HUES48 (cell line): ENCODE measurements around the gene FLRT2.

Experiments used
- H3K27ac ChIP-seq: one replicate; pipeline ENCODE4 v1.7.0; 2013; ENCODE audit warnings: low read depth, low read length, inconsistent platforms
- H3K27me3 ChIP-seq: 2 replicates; pipeline ENCODE4 v1.6.1; 2013; ENCODE audit warnings: mild to moderate bottlenecking, low read length; ENCODE audit not compliant: control insufficient read depth, insufficient read depth
- H3K36me3 ChIP-seq: 2 replicates; pipeline ENCODE4 v1.6.1; 2013; ENCODE audit warnings: low read length; ENCODE audit not compliant: control insufficient read depth, insufficient read depth
- H3K4me1 ChIP-seq: 2 replicates; pipeline ENCODE4 v1.6.1; 2013; ENCODE audit warnings: mild to moderate bottlenecking, low read length; ENCODE audit not compliant: control insufficient read depth, insufficient read depth
- H3K4me3 ChIP-seq: 2 replicates; pipeline ENCODE4 v1.5.1; 2013; ENCODE audit warnings: mild to moderate bottlenecking, low read depth, low read length
- H3K9ac ChIP-seq: 2 replicates; pipeline ENCODE4 v1.6.1; 2013; ENCODE audit warnings: mild to moderate bottlenecking, low read depth, low read length, moderate library complexity
- H3K9me3 ChIP-seq: 2 replicates; pipeline ENCODE4 v1.6.1; 2013; ENCODE audit warnings: low read length; ENCODE audit not compliant: control insufficient read depth, insufficient read depth

Gene FLRT2

GRCh38 chr14:85644211-85644610 lies 114.3 kb downstream of the FLRT2 start:
- H3K4me1 ChIP-seq = no peaks in the 10 kb centered on the region
- no peaks in the 10 kb centered on the region for H3K9me3 ChIP-seq
- H3K36me3 ChIP-seq = no peaks in the 10 kb centered on the region
- no peaks in the 10 kb centered on the region for H3K27me3 ChIP-seq
- no peak overlapping the region for H3K4me3 ChIP-seq
- no peak overlapping the region for H3K27ac ChIP-seq
- H3K9ac ChIP-seq = no peak overlapping the region

- Histone ChIP-seq H3K9ac (no peak overlapping the region), H3K4me3 (no peak overlapping the region), H3K4me1 (no peaks in the 10 kb centered on the region), H3K27me3 (no peaks in the 10 kb centered on the region), H3K36me3 (no peaks in the 10 kb centered on the region), H3K27ac (no peak overlapping the region), H3K9me3 (no peaks in the 10 kb centered on the region)
These were observed 123.1 kb downstream of the FLRT2 start for GRCh38 chr14:85653029-85653428.

DNA sequence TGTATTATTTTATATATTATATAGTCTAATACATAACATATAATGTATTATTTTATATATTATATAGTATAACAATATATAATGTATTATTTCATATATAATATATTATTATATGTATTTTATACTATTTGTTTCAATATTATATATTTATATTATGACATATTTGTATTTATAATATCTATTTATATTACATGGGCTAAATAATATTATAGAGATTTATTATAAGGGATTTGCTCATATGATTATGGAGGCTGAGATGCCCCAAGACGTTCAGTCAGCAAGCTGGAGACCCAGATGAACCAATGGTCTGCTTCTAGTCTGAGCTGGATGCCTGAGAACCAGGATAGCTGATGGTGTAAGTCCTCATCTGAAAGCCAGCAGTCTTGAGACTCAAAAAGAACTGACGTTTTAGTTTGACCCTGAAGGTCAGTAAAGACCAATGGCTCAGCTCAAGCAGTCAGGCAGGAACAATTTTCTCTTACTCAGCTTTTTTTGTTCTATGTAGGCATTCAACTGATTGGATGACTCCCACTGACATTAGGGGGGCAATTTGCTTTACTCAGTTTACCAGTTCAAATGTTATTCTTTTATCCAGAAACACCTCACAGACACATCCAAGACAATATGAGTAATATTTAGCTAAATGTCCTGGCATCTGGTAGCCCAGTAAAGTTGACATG lies 130.4 kb downstream of the FLRT2 start:
- no peaks in the 10 kb centered on the region for H3K4me1 ChIP-seq
- no peaks in the 10 kb centered on the region for H3K36me3 ChIP-seq
- no peak overlapping the region for H3K4me3 ChIP-seq
- no peak overlapping the region for H3K9ac ChIP-seq
- no peaks in the 10 kb centered on the region for H3K9me3 ChIP-seq
- no peak overlapping the region for H3K27ac ChIP-seq
- no peaks in the 10 kb centered on the region for H3K27me3 ChIP-seq

DNA sequence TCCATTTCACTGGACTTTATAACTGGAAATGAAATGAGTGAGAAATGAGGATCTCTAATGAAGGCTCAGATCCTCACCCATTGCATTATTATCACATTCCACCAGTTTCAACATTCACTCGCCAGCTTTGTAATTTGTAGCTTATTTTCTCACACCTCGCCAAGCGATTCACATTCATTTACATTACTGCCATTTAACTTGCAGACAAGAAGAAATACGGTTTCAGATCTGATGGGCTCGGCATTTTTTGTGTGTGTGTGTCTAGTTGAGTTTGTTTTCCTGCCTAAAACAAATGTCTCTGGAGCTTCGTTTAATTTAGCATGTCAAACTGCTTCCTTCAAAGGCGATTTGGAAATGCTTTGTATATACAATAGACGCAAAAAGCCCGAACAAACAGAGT lies 132.2 kb downstream of the FLRT2 start:
- Histone ChIP-seq H3K27me3 (no peaks in the 10 kb centered on the region), H3K4me1 (no peaks in the 10 kb centered on the region), H3K36me3 (no peaks in the 10 kb centered on the region), H3K4me3 (no peak overlapping the region), H3K9me3 (no peaks in the 10 kb centered on the region), H3K9ac (no peak overlapping the region), H3K27ac (no peak overlapping the region)

GRCh38 chr14:85663256-85663655 lies 133.3 kb downstream of the FLRT2 start:
- Histone ChIP-seq H3K4me3 (no peak overlapping the region), H3K9ac (no peak overlapping the region), H3K27me3 (no peaks in the 10 kb centered on the region), H3K27ac (no peak overlapping the region), H3K4me1 (no peaks in the 10 kb centered on the region), H3K36me3 (no peaks in the 10 kb centered on the region), H3K9me3 (no peaks in the 10 kb centered on the region)

DNA sequence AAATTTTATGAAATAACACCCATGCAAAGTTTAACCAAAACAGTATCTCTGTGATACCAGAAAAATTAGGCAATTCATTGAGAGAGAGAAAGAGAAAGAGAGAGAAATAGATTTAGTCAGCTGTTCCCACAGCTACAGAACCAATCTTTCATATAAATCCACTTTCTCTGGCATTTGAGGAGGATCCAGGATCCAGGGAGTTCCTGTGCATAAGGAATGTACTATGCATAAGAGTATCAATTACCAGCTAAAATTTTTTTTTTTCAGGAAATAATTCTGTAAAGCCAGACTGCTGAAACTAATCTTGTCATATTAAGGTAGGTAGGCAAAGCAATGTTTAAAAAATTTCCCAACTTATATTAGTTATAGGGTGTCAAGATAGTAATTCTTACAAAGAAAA lies 133.7 kb downstream of the FLRT2 start:
- H3K4me1 ChIP-seq = no peaks in the 10 kb centered on the region
- no peak overlapping the region for H3K4me3 ChIP-seq
- no peaks in the 10 kb centered on the region for H3K9me3 ChIP-seq
- no peak overlapping the region for H3K9ac ChIP-seq
- no peaks in the 10 kb centered on the region for H3K27me3 ChIP-seq
- H3K36me3 ChIP-seq = no peaks in the 10 kb centered on the region
- H3K27ac ChIP-seq = no peak overlapping the region

DNA sequence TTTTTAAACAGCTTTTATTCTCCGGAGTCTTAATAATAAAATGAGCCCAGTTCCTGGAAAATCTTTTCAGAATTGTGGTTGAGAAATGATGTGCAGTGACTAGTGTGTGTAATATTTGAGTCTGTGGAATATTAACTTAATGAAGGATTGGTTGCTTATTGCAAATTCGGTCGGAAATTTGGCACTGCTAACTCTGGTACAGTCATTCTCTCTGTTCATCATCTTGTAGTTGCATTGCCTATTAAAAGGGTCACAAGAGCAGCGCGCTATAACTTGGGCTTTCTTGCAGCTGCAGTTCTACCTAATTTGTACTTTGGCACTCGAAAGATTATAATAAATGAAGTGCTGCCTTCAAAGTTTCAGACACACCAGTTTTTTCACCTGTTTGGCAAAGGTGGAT lies 146.0 kb downstream of the FLRT2 start:
- Histone ChIP-seq H3K27me3 (no peaks in the 10 kb centered on the region), H3K9me3 (no peaks in the 10 kb centered on the region), H3K4me1 (no peaks in the 10 kb centered on the region), H3K9ac (no peak overlapping the region), H3K36me3 (no peaks in the 10 kb centered on the region), H3K4me3 (no peak overlapping the region), H3K27ac (no peak overlapping the region)

- no peaks in the 10 kb centered on the region for H3K4me1 ChIP-seq
- H3K36me3 ChIP-seq = no peaks in the 10 kb centered on the region
- H3K27ac ChIP-seq = no peak overlapping the region
- no peak overlapping the region for H3K9ac ChIP-seq
- no peak overlapping the region for H3K4me3 ChIP-seq
- H3K9me3 ChIP-seq = no peaks in the 10 kb centered on the region
- no peaks in the 10 kb centered on the region for H3K27me3 ChIP-seq
These were observed 157.0 kb downstream of the FLRT2 start for GRCh38 chr14:85686908-85687307.

- Histone ChIP-seq H3K27ac (no peak overlapping the region), H3K4me1 (no peaks in the 10 kb centered on the region), H3K9me3 (no peaks in the 10 kb centered on the region), H3K27me3 (no peaks in the 10 kb centered on the region), H3K9ac (no peak overlapping the region), H3K4me3 (no peak overlapping the region), H3K36me3 (no peaks in the 10 kb centered on the region)
These were observed 157.5 kb downstream of the FLRT2 start for GRCh38 chr14:85687456-85687855.

DNA sequence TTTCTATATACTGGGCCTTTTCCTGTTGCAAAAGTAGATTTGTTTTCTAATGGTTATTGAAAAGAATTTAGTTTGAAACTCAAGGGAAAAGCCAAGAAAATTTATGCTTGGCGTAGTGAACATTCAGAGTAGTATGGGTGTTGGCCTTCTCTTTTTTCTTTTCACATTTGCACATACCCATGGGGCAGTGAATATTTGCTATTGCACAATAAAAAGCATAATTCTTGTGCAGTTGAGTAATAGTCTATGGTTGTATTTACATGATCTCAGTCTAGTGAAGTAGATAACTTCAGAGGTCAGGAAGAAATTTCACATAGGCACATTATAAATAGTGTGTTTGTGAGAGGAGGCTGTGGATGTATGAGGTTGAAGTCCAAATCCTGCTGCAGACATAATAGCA lies 158.1 kb downstream of the FLRT2 start:
- no peaks in the 10 kb centered on the region for H3K27me3 ChIP-seq
- no peak overlapping the region for H3K9ac ChIP-seq
- no peaks in the 10 kb centered on the region for H3K9me3 ChIP-seq
- H3K4me1 ChIP-seq = no peaks in the 10 kb centered on the region
- H3K4me3 ChIP-seq = no peak overlapping the region
- H3K27ac ChIP-seq = no peak overlapping the region
- H3K36me3 ChIP-seq = no peaks in the 10 kb centered on the region

DNA sequence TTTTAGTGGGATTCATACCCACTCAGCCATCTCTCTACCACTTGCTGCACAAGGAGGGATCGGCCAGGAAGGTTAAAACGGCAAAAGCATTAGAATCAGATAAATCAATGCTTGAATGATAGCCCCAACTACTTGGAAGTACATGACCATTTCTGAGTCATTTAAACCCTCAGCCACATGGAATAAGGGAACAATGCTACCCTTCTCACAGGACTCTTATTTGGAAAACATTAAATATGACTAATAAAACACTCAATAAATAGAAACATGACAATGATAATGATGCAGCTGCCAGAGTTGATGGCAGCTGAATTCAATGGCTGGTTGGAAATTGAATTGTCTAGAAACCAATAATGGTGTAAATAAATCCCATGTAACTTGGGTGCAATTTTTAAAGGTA lies 165.4 kb downstream of the FLRT2 start:
- no peaks in the 10 kb centered on the region for H3K27me3 ChIP-seq
- no peaks in the 10 kb centered on the region for H3K9me3 ChIP-seq
- no peak overlapping the region for H3K4me3 ChIP-seq
- H3K9ac ChIP-seq = no peak overlapping the region
- no peak overlapping the region for H3K27ac ChIP-seq
- no peaks in the 10 kb centered on the region for H3K36me3 ChIP-seq
- no peaks in the 10 kb centered on the region for H3K4me1 ChIP-seq

- Histone ChIP-seq H3K27me3 (no peaks in the 10 kb centered on the region), H3K9ac (no peak overlapping the region), H3K4me1 (no peaks in the 10 kb centered on the region), H3K4me3 (no peak overlapping the region), H3K27ac (no peak overlapping the region), H3K9me3 (no peaks in the 10 kb centered on the region), H3K36me3 (no peaks in the 10 kb centered on the region)
These were observed 171.2 kb downstream of the FLRT2 start for GRCh38 chr14:85701116-85701515.
